ENCODE measurements around the gene TXNDC16.

- TF ChIP-seq, protein P1, sequence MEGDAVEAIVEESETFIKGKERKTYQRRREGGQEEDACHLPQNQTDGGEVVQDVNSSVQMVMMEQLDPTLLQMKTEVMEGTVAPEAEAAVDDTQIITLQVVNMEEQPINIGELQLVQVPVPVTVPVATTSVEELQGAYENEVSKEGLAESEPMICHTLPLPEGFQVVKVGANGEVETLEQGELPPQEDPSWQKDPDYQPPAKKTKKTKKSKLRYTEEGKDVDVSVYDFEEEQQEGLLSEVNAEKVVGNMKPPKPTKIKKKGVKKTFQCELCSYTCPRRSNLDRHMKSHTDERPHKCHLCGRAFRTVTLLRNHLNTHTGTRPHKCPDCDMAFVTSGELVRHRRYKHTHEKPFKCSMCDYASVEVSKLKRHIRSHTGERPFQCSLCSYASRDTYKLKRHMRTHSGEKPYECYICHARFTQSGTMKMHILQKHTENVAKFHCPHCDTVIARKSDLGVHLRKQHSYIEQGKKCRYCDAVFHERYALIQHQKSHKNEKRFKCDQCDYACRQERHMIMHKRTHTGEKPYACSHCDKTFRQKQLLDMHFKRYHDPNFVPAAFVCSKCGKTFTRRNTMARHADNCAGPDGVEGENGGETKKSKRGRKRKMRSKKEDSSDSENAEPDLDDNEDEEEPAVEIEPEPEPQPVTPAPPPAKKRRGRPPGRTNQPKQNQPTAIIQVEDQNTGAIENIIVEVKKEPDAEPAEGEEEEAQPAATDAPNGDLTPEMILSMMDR (IDR thresholded peaks at IDR 0.05): no peak
- no peak for TF ChIP-seq POLR2A (IDR thresholded peaks at IDR 0.05)
- TF ChIP-seq EP300 (IDR thresholded peaks at IDR 0.05): no peak
- TF ChIP-seq POLR2AphosphoS5 (IDR thresholded peaks at IDR 0.05): no peak
Measured at GRCh38 chr14:52553002-52553670, 831 bp upstream of the TXNDC16 start.
